NCI-H748 treated with DMSO at 0.1 percent for 48 hours (cell line): ENCODE results near the gene SSTR3.

ENCODE experiments used
- DNase-seq: peaks from one replicate; lab custom pipeline; 2025; lab: John Stamatoyannopoulos, UW

Gene SSTR3

GRCh38 chr22:37167176-37167980, 44.9 kb downstream of the SSTR3 start:
- DNase-seq: no peak

- no peak for DNase-seq
Observed at GRCh38 chr22:37166675-37167066, 45.6 kb downstream of the SSTR3 start.

GRCh38 chr22:37165940-37166674, 46.2 kb downstream of the SSTR3 start:
- no peak for DNase-seq

GRCh38 chr22:37165066-37165465, 47.2 kb downstream of the SSTR3 start:
- no peak for DNase-seq

GRCh38 chr22:37164505-37164887, 47.8 kb downstream of the SSTR3 start:
- DNase-seq: no peak

GRCh38 chr22:37163575-37164504, 48.4 kb downstream of the SSTR3 start:
- no peak for DNase-seq

GRCh38 chr22:37163096-37163489, 49.2 kb downstream of the SSTR3 start:
- no peak for DNase-seq

- no peak for DNase-seq
Observed at GRCh38 chr22:37162221-37163095, 49.8 kb downstream of the SSTR3 start.

- DNase-seq: no peak
Observed at GRCh38 chr22:37161443-37161842, 50.8 kb downstream of the SSTR3 start.

GRCh38 chr22:37160027-37160426, 52.2 kb downstream of the SSTR3 start:
- DNase-seq: no peak

- DNase-seq: no peak
Observed at GRCh38 chr22:37158963-37159290, 53.4 kb downstream of the SSTR3 start.

GRCh38 chr22:37157516-37158285, 54.6 kb downstream of the SSTR3 start:
- no peak for DNase-seq

GRCh38 chr22:37156686-37157435, 55.4 kb downstream of the SSTR3 start:
- DNase-seq: no peak

GRCh38 chr22:37155971-37156370, 56.3 kb downstream of the SSTR3 start:
- DNase-seq: no peak

GRCh38 chr22:37154925-37155712, 57.2 kb downstream of the SSTR3 start:
- DNase-seq: no peak
